Fibroblast of lung (primary cell): ENCODE data around the gene SLFN12L.

Experiments used
- EZH2 ChIP-seq: IDR thresholded peaks from 2 replicates; pipeline ENCODE4 v1.5.1; 2012; ENCODE audit warnings: low read length, control low read depth, mild to moderate bottlenecking; ENCODE audit errors: missing control alignments
- TF ChIP-seq, protein P1 (sequence below), 2 donors: IDR thresholded peaks in 1 of 2; conservative IDR thresholded peaks in 1 of 2; 1 replicate in 1 of 2; 2 replicates in 1 of 2; pipeline ENCODE4 v1.5.1; 2011 to 2012; ENCODE audit warnings: low read length in 2 of 2, control low read depth in 1 of 2, inconsistent platforms in 1 of 2, low read depth in 1 of 2, mild to moderate bottlenecking in 1 of 2

GRCh38 chr17:35545150-35545549, 7.7 kb upstream of the SLFN12L start:
- TF ChIP-seq, protein P1, sequence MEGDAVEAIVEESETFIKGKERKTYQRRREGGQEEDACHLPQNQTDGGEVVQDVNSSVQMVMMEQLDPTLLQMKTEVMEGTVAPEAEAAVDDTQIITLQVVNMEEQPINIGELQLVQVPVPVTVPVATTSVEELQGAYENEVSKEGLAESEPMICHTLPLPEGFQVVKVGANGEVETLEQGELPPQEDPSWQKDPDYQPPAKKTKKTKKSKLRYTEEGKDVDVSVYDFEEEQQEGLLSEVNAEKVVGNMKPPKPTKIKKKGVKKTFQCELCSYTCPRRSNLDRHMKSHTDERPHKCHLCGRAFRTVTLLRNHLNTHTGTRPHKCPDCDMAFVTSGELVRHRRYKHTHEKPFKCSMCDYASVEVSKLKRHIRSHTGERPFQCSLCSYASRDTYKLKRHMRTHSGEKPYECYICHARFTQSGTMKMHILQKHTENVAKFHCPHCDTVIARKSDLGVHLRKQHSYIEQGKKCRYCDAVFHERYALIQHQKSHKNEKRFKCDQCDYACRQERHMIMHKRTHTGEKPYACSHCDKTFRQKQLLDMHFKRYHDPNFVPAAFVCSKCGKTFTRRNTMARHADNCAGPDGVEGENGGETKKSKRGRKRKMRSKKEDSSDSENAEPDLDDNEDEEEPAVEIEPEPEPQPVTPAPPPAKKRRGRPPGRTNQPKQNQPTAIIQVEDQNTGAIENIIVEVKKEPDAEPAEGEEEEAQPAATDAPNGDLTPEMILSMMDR (conservative IDR thresholded peaks at IDR 0.05 in 1 of 2, IDR thresholded peaks at IDR 0.05 in 1 of 2; ENCODE audit: low read depth in 1 of 2, low read length in 2 of 2) = no peak
- TF ChIP-seq EZH2 = no peak
